HepG2 (cell line): ENCODE measurements around the gene DLG2. TPM values are rescaled to one million over a fixed set of nuclear protein-coding genes. Genes with fewer than 3 reads are reported as not detected.

Source experiments
- ARID4A ChIP-seq: sonication (generic); formaldehyde crosslinking; IDR thresholded peaks from 2 replicates; pipeline ENCODE4 v1.5.0; 2020; ENCODE audit warnings: mild to moderate bottlenecking, missing genetic modification reagents, borderline replicate concordance
- ATM ChIP-seq: fragments of 450-650 bp; IDR thresholded peaks from 2 replicates; pipeline ENCODE4 v1.7.1; 2017; ENCODE audit warnings: mild to moderate bottlenecking, borderline replicate concordance
- FOXC1 ChIP-seq: sonication (generic); formaldehyde crosslinking; IDR thresholded peaks from 2 replicates; pipeline ENCODE4 v1.8.0; 2022; ENCODE audit warnings: mild to moderate bottlenecking, missing genetic modification reagents, borderline replicate concordance
- FOXK1 ChIP-seq: sonication (generic); formaldehyde crosslinking; IDR thresholded peaks from 2 replicates; pipeline ENCODE4 v1.4.0; 2020; ENCODE audit warnings: low read depth, missing genetic modification reagents, borderline replicate concordance
- HIC2 ChIP-seq: sonication (generic); formaldehyde crosslinking; IDR thresholded peaks from 2 replicates; pipeline ENCODE4 v1.9.0; 2022; ENCODE audit warnings: low read depth, missing genetic modification reagents
- HOXD1 ChIP-seq: sonication (generic); formaldehyde crosslinking; IDR thresholded peaks from 2 replicates; pipeline ENCODE4 v1.5.0; 2020; ENCODE audit warnings: missing genetic modification reagents
- KLF9 ChIP-seq: IDR thresholded peaks from 2 replicates; pipeline ENCODE4 v1.6.1; 2016; ENCODE audit warnings: low read depth
- MAFF ChIP-seq: IDR thresholded peaks from 2 replicates; pipeline ENCODE4 v1.6.1; 2011; ENCODE audit warnings: low read depth, low read length, improper control_type of control experiment
- MXD1 ChIP-seq: sonication (generic); formaldehyde crosslinking; IDR thresholded peaks from 2 replicates; pipeline ENCODE4 v1.4.0; 2020; ENCODE audit warnings: mild to moderate bottlenecking, missing genetic modification reagents
- MYPOP ChIP-seq: sonication (generic); formaldehyde crosslinking; IDR thresholded peaks from 2 replicates; pipeline ENCODE4 v1.8.1; 2023; ENCODE audit warnings: mild to moderate bottlenecking, moderate library complexity, missing genetic modification reagents
- PHF8 ChIP-seq: sonication (generic); formaldehyde crosslinking; IDR thresholded peaks from 2 replicates; pipeline ENCODE4 v1.5.0; 2020; ENCODE audit warnings: missing genetic modification reagents
- RBM22 ChIP-seq: fragments of 200-400 bp; formaldehyde crosslinking; optimal IDR thresholded peaks from 2 replicates; pipeline ENCODE3; 2017; ENCODE audit warnings: mild to moderate bottlenecking, low read length, moderate library complexity
- SALL2 ChIP-seq: sonication (generic); formaldehyde crosslinking; IDR thresholded peaks from 2 replicates; pipeline ENCODE4 v1.8.1; 2023; ENCODE audit warnings: mild to moderate bottlenecking, missing genetic modification reagents, inconsistent platforms
- SMAD1 ChIP-seq: sonication (generic); formaldehyde crosslinking; IDR thresholded peaks from 2 replicates; pipeline ENCODE4 v1.4.0; 2020; ENCODE audit warnings: missing genetic modification reagents, low read depth, mild to moderate bottlenecking, borderline replicate concordance
- SMAD9 ChIP-seq: sonication (generic); formaldehyde crosslinking; IDR thresholded peaks from 2 replicates; pipeline ENCODE4 v1.5.1; 2020; ENCODE audit warnings: mild to moderate bottlenecking, missing genetic modification reagents
- SMC3 ChIP-seq: IDR thresholded peaks from 2 replicates; pipeline ENCODE4 v1.6.1; 2011; ENCODE audit warnings: low read length, improper control_type of control experiment
- SNAPC2 ChIP-seq: sonication (generic); formaldehyde crosslinking; IDR thresholded peaks from 2 replicates; pipeline ENCODE4 v1.8.1; 2022; ENCODE audit warnings: mild to moderate bottlenecking, missing genetic modification reagents
- SRY ChIP-seq: sonication (generic); formaldehyde crosslinking; IDR thresholded peaks from 2 replicates; pipeline ENCODE4 v1.8.0; 2022; ENCODE audit warnings: mild to moderate bottlenecking, missing genetic modification reagents
- ZNF124 ChIP-seq: sonication (generic); formaldehyde crosslinking; IDR thresholded peaks from 2 replicates; pipeline ENCODE4 v1.4.0; 2020; ENCODE audit warnings: missing genetic modification reagents
- ZNF160 ChIP-seq: sonication (generic); formaldehyde crosslinking; IDR thresholded peaks from 2 replicates; pipeline ENCODE4 v1.8.0; 2022; ENCODE audit warnings: mild to moderate bottlenecking, inconsistent platforms, missing genetic modification reagents
- ZNF282 ChIP-seq: fragments of 450-650 bp; IDR thresholded peaks from 2 replicates; pipeline ENCODE4 v1.6.1; 2018; ENCODE audit not compliant: partially characterized antibody
- ZNF382 ChIP-seq: sonication (generic); formaldehyde crosslinking; IDR thresholded peaks from 2 replicates; pipeline ENCODE4 v1.5.0; 2020; ENCODE audit warnings: missing genetic modification reagents, mild to moderate bottlenecking, borderline replicate concordance
- ZNF598 ChIP-seq: sonication (generic); formaldehyde crosslinking; IDR thresholded peaks from 2 replicates; pipeline ENCODE4 v1.5.1; 2020; ENCODE audit warnings: mild to moderate bottlenecking, missing genetic modification reagents, borderline replicate concordance
- ZSCAN25 ChIP-seq: sonication (generic); formaldehyde crosslinking; IDR thresholded peaks from 2 replicates; pipeline ENCODE4 v1.8.0; 2022; ENCODE audit warnings: mild to moderate bottlenecking, missing genetic modification reagents
- polyA plus RNA-seq, 8 experiments: library from polyadenylated mRNA; depleted of rRNA in 3 of 8; stranded (reverse) in 7 of 8; unstranded in 1 of 8; fragments of >200 nt; fragmentation: Illumina TruSeq in 4 of 8; extraction: Trizol in 4 of 8; gene quantifications; 2 replicates each; pipeline versions ENCODE4 v1.2.1 to v1.2.3, GENCODE V29; 2011 to 2016; ENCODE audit warnings: low read depth in 4 of 8, missing spikeins in 1 of 8, mixed read lengths in 1 of 8; ENCODE audit not compliant: insufficient read depth in 1 of 8
- total RNA-seq, 5 experiments: library from RNA; depleted of rRNA; stranded (reverse); fragments of >200 nt; fragmentation: Illumina TruSeq; extraction: Trizol; gene quantifications; 2 replicates each; pipeline ENCODE4 v1.2.3, GENCODE V29; 2016; ENCODE audit warnings: low read depth in 1 of 5

Gene DLG2
- total and polyA plus RNA-seq, 2 of the 13 experiments (the other 11 are each of a cell fraction or from before 2014, with no cell fraction given), result 0.46 to 1.0 TPM

GRCh38 chr11:85627998-85628770 is 1.0 kb upstream of the DLG2 start, which contains the start of gene TMEM126B (continued):
- TF ChIP-seq SMAD1 (CRISPR knock-in tag), result no peak
- TF ChIP-seq MAFF, result no peak
- peak; percentile 88 for TF ChIP-seq ARID4A
- TF ChIP-seq RBM22, result no peak
- no peak for TF ChIP-seq SMC3
- peak; percentile 84 for TF ChIP-seq ZNF124
- TF ChIP-seq FOXK1 (CRISPR knock-in tag), result 0 out of 2 replicates have a peak, but pooled peaks have one; percentile 36
- TF ChIP-seq ZNF160 (CRISPR knock-in tag), result no peak
- TF ChIP-seq SNAPC2 (CRISPR knock-in tag), result peak; percentile 81
- no peak for TF ChIP-seq ATM
- TF ChIP-seq HIC2, result no peak
- TF ChIP-seq KLF9 (CRISPR knock-in tag), result no peak
- no peak; the same call in 1 of the 2 replicates for TF ChIP-seq SRY (CRISPR knock-in tag)
- no peak for TF ChIP-seq ZNF382 (CRISPR knock-in tag)
- no peak for TF ChIP-seq ZNF598 (CRISPR knock-in tag)
- TF ChIP-seq FOXC1 (CRISPR knock-in tag), result peak; percentile 46; the same call in 1 of the 2 replicates
- TF ChIP-seq PHF8 (CRISPR knock-in tag), result peak; percentile 80
- no peak for TF ChIP-seq ZSCAN25 (CRISPR knock-in tag)
- peak; percentile 88 for TF ChIP-seq MYPOP (CRISPR knock-in tag)
- TF ChIP-seq SALL2 (CRISPR knock-in tag), result peak; percentile 76
- no peak; the same call in 1 of the 2 replicates for TF ChIP-seq MXD1 (CRISPR knock-in tag)
- no peak for TF ChIP-seq HOXD1 (CRISPR knock-in tag)
- no peak for TF ChIP-seq ZNF282
- no peak for TF ChIP-seq SMAD9 (CRISPR knock-in tag)
